GM20431 (cell line): ENCODE data around the gene ENDOV.

Experiments used
- in situ Hi-C: fragments of 300-500 bp; cut with MseI, MboI; formaldehyde crosslinking; loops from one replicate; pipeline ENCODE4 v1.15.0; 2020; ENCODE audit warnings: low sequenced_read_pairs; ENCODE audit not compliant: unreplicated experiment

Gene ENDOV

GRCh38 chr17:80476877-80477646 is 62.1 kb downstream of the ENDOV start:
- in situ Hi-C loops = no loop called here

- in situ Hi-C loops = no loop called here
These were observed 62.9 kb downstream of the ENDOV start for GRCh38 chr17:80477647-80478478.

- in situ Hi-C loops = no loop called here
These were observed 63.7 kb downstream of the ENDOV start for GRCh38 chr17:80478487-80479245.

GRCh38 chr17:80479246-80479566 is 64.2 kb downstream of the ENDOV start:
- in situ Hi-C loops = no loop called here

- in situ Hi-C loops = no loop called here
These were observed 65.3 kb downstream of the ENDOV start for GRCh38 chr17:80480248-80480647.

GRCh38 chr17:80481284-80482057 is 66.5 kb downstream of the ENDOV start:
- in situ Hi-C loops = no loop called here

- in situ Hi-C loops = no loop called here
These were observed 67.0 kb downstream of the ENDOV start for GRCh38 chr17:80482058-80482318.

- in situ Hi-C loops = no loop called here
These were observed 67.8 kb downstream of the ENDOV start for GRCh38 chr17:80482555-80483308.

- in situ Hi-C loops = no loop called here
These were observed 70.9 kb downstream of the ENDOV start for GRCh38 chr17:80485846-80486245.

- in situ Hi-C loops = no loop called here
These were observed 71.7 kb downstream of the ENDOV start for GRCh38 chr17:80486692-80487091.

- in situ Hi-C loops = no loop called here
These were observed 72.5 kb downstream of the ENDOV start for GRCh38 chr17:80487511-80487910.
